ENCODE data around the gene ACAP3. TPM values are rescaled to one million over a fixed set of nuclear protein-coding genes. Genes with fewer than 3 reads are reported as not detected.

Gene ACAP3
- total and polyA plus RNA-seq, 2 donors (not counting 3 experiments of a cell fraction or from before 2014, with no cell fraction given): 27.8 to 39.0 TPM

DNA sequence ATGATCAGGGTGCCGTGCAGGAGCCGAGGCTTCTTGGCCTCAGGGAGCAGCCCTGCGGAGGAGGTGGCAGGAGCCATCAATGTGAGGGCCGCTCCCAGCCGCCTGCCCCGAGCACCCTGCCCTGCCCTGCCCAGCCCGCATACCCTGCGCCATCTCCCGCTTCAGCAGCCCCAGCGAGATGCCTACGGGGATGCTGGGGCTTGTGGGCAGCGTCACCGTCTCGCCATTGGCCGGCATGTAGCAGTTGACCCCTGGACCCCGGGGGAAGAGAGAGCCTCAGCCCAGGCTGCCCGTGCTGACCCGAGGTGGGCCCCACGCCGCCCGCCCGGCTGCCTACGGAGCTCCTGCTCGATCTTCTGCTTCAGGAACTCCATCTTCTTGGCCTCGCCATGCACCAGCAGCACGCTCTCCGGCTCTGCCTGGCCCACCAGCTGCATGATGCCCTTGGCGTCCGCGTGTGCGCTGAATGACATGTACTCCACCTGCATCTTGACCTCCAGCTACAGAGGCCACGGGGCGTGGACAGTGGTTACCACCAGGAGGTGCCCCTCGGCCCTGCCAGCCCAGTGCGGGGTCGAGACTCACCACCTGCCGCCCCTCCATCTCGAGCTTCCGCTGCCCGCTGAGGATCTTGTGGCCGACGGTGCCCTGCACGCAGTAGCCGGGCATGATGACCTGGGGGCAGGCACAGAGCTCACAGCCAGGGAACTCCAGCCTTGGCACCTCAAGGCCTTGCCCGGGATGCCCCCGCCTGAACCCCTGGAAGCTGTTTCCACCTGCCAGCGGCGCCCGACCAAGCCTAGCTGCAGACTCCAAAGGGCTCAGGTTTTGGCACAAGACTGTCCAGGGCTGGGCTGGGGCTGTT lies 5.0 kb upstream of the ACAP3 start:
- peaks cover 0 to 41% of the 10 kb centered on the region in 2 experiments for H3K36me3 ChIP-seq (ENCODE audit: control insufficient read depth in 2 of 2, extremely low read depth in 1 of 2, insufficient read depth in 2 of 2, low read length in 2 of 2)

More for the DNA sequence above, 5.0 kb upstream of the ACAP3 start:
- no TSS peak for BruUV-seq (replicated peaks)
- Histone ChIP-seq H3K4me1 (ENCODE audit: control insufficient read depth, extremely low read depth, insufficient read depth, low read length) (peaks cover 5% of the 10 kb centered on the region), H2AFZ (ENCODE audit: low read depth, low read length) (no peak overlapping the region), H3K9me1 (replicated peaks; ENCODE audit: control insufficient read depth, extremely low read depth, insufficient read depth, low read length) (no peaks in the 10 kb centered on the region), H3K79me2 (ENCODE audit: control insufficient read depth, insufficient read depth, low read length) (peaks cover 1% of the 10 kb centered on the region), H3K9me3 (replicated peaks; ENCODE audit: control insufficient read depth, insufficient read depth, low read length) (no peaks in the 10 kb centered on the region), H3K4me3 (replicated peaks in 1 of 3; ENCODE audit: insufficient read depth in 1 of 3, low read depth in 1 of 3, low read length in 3 of 3) (no peak overlapping the region), H3K4me2 (ENCODE audit: insufficient read depth, low read length) (no peak overlapping the region), H3K27ac (ENCODE audit: insufficient read depth, low read depth, low read length) (no peak overlapping the region), H3K27me3 (ENCODE audit: control insufficient read depth in 2 of 2, insufficient read depth in 2 of 2, low read length in 2 of 2) (no peaks in the 10 kb centered on the region), H4K20me1 (replicated peaks; ENCODE audit: control insufficient read depth, extremely low read depth, insufficient read depth, low read length) (no peaks in the 10 kb centered on the region), H3K9ac (replicated peaks; ENCODE audit: extremely low read depth, insufficient read depth, low read length) (no peak overlapping the region)
- DNase-seq (ENCODE audit: low read depth, low spot score) (no peak), FAIRE-seq (no peak)
- dilution Hi-C loops (cut with MboI; ENCODE audit: extremely low pct_ligation_motif_present, low sequenced_read_pairs) (no loop called here), intact Hi-C loops (cut with micrococcal nuclease) (no loop called here)
- CTCF ChIA-PET: interaction anchor here (0.6 kb wide), 1 partner anchor 39 kb away, joined by 3 read pairs; the partner anchor contains the start of gene UBE2J2
- POLR2A ChIA-PET: no interaction called here
- TF ChIP-seq, protein P1, sequence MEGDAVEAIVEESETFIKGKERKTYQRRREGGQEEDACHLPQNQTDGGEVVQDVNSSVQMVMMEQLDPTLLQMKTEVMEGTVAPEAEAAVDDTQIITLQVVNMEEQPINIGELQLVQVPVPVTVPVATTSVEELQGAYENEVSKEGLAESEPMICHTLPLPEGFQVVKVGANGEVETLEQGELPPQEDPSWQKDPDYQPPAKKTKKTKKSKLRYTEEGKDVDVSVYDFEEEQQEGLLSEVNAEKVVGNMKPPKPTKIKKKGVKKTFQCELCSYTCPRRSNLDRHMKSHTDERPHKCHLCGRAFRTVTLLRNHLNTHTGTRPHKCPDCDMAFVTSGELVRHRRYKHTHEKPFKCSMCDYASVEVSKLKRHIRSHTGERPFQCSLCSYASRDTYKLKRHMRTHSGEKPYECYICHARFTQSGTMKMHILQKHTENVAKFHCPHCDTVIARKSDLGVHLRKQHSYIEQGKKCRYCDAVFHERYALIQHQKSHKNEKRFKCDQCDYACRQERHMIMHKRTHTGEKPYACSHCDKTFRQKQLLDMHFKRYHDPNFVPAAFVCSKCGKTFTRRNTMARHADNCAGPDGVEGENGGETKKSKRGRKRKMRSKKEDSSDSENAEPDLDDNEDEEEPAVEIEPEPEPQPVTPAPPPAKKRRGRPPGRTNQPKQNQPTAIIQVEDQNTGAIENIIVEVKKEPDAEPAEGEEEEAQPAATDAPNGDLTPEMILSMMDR (IDR thresholded peaks at IDR 0.05; ENCODE audit: extremely low read depth in 1 of 2, insufficient read depth in 1 of 2, low read depth in 1 of 2, low read length in 2 of 2): no peak
- TF ChIP-seq GATA2 (IDR thresholded peaks at IDR 0.05; ENCODE audit: insufficient read depth, insufficient read length, low read depth, low read length) (no peak), MYC (IDR thresholded peaks at IDR 0.05; ENCODE audit: low read depth, low read length) (no peak), POLR2A (IDR thresholded peaks at IDR 0.05; ENCODE audit: low read depth, low read length) (no peak), EZH2 (IDR thresholded peaks at IDR 0.05; ENCODE audit: borderline replicate concordance, low read depth, low read length, severe bottlenecking) (no peak)
- TF ChIP-seq, protein P2, sequence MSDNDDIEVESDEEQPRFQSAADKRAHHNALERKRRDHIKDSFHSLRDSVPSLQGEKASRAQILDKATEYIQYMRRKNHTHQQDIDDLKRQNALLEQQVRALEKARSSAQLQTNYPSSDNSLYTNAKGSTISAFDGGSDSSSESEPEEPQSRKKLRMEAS (IDR thresholded peaks at IDR 0.05; ENCODE audit: insufficient read depth, insufficient read length): no peak

Data from endothelial cell of umbilical vein (primary cell).